Parietal lobe (tissue), 1 donor: ENCODE data around the gene RNF223. TPM values are rescaled to one million over a fixed set of nuclear protein-coding genes. Genes with fewer than 3 reads are reported as not detected.

Experiments
- total RNA-seq: library from RNA; depleted of rRNA; stranded (reverse); fragments of >200 nt; gene quantifications from one replicate; pipeline ENCODE4 v1.2.3, GENCODE V29; 2014

Gene RNF223
- not detected for total RNA-seq

GRCh38 chr1:1073743-1074587, at the start of gene RNF223:
TSS of gene RNF223 (minus strand) at chr1:1074306. CDS start at chr1:1072566, 1,740 bp downstream.

DNA sequence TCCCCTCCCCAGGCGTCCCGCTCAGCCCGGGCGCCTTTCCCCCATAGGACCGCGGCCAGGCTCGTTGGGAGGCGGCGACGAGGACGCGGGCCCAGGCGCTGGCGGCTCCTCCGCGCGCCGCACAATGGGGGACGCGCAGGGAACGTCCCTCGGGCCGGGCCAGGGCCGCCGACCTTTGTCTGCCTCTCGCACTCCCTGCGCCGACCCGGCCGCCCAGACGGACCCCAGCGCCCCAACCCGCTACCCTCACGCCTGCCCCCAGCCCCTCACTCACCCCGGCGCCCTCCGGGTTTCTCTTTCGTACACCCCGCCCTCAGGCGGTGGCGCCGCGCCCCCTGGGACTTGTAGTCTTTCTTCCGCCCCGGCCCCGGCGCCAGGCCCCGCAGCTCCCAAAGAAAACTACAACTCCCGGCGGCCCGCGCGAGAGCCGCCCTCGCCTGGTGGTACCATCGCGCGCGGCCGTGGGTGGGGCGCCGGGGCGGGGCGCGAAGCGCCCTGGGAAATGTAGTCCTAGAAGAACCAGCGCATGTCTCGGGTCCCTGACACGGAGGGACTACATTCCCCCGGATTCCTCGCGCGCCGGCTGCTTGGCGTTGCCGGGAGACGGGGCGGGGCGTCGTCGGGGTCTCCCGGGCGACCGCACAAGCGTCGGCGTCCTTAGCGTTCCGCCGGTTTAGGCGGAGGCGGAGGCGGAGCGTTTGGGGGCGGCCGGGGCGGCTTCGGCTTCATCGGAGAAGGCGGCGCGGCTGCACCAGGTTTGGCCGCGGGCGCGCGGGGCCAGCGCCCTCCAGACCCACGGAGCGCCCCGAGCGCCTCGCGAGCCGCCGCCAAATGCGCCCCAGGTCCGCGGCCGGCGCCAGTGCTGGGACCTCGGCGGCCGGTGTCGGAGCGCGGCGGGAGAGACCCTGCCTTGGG, 41.9 kb upstream of the RNF223 start, which contains the start of gene C1orf159:
C1orf159 (minus strand) TSS at position 304 of the 915 bp plus-strand sequence. CDS start 24,546 bp downstream, outside the sequence.

Other genes starting within 250 kb of the RNF223 start
- gene SAMD11, start 150.4 kb downstream of the RNF223 start, total RNA-seq, result not detected
- 52.3 TPM for gene NOC2L, start 115.0 kb downstream of the RNF223 start, total RNA-seq
- 15.7 TPM for gene KLHL17, start 113.7 kb downstream of the RNF223 start, total RNA-seq
- gene PLEKHN1, start 107.8 kb downstream of the RNF223 start, total RNA-seq, result not detected
- gene PERM1, start 92.2 kb downstream of the RNF223 start, total RNA-seq, result 0.63 TPM
- gene HES4, start 74.2 kb downstream of the RNF223 start, total RNA-seq, result 24.7 TPM
- gene ISG15, start 60.8 kb downstream of the RNF223 start, total RNA-seq, result 7.2 TPM
- gene AGRN, start 54.2 kb downstream of the RNF223 start, total RNA-seq, result 105 TPM
- 16.9 TPM for gene C1orf159, start 41.8 kb upstream of the RNF223 start, total RNA-seq
- not detected for gene TTLL10, start 99.6 kb upstream of the RNF223 start, total RNA-seq
- gene TNFRSF18, start 132.3 kb upstream of the RNF223 start, total RNA-seq, result not detected
- not detected for gene TNFRSF4, start 139.8 kb upstream of the RNF223 start, total RNA-seq
- 34.4 TPM for gene SDF4, start 157.7 kb upstream of the RNF223 start, total RNA-seq
- 24.7 TPM for gene B3GALT6, start 157.9 kb upstream of the RNF223 start, total RNA-seq
- not detected for gene C1QTNF12, start 172.4 kb upstream of the RNF223 start, total RNA-seq
- 52.0 TPM for gene UBE2J2, start 199.5 kb upstream of the RNF223 start, total RNA-seq
- gene SCNN1D, start 206.1 kb upstream of the RNF223 start, total RNA-seq, result 4.4 TPM
- gene ACAP3, start 233.6 kb upstream of the RNF223 start, total RNA-seq, result 202 TPM
- 10.0 TPM for gene PUSL1, start 234.3 kb upstream of the RNF223 start, total RNA-seq